GM23338 (cell line): ENCODE results near the gene PRPF19. TPM values are rescaled to one million over a fixed set of nuclear protein-coding genes. Genes with fewer than 3 reads are reported as not detected.

ENCODE experiments used
- ATAC-seq: fragments of 200-7000 bp; cut with Tn5 transposase; 3 replicates; pipeline ENCODE4 v1.9.1; 2020
- DNase-seq: peaks from one replicate; pipeline ENCODE4 v3.0.0-alpha.2; 2015; ENCODE audit warnings: low spot score
- H2AFZ ChIP-seq: fragments of 200-600 bp; sonication (generic); 2 replicates; pipeline ENCODE4 v1.8.0; 2016; ENCODE audit warnings: antibody characterized with exemption, mild to moderate bottlenecking, moderate library complexity
- H3F3A ChIP-seq: fragments of 200-600 bp; sonication (generic); replicated peaks from 2 replicates; pipeline ENCODE4 v1.8.0; 2017; ENCODE audit warnings: antibody characterized with exemption, mixed run types, low read depth
- H3K27ac ChIP-seq: fragments of 200-600 bp; sonication (generic); 2 replicates; pipeline ENCODE4 v1.6.1; 2016; ENCODE audit warnings: low read depth
- H3K27me3 ChIP-seq: fragments of 200-600 bp; sonication (generic); 2 replicates; pipeline ENCODE4 v1.8.0; 2016; ENCODE audit warnings: mild to moderate bottlenecking, mixed run types, moderate library complexity; ENCODE audit not compliant: insufficient read depth
- H3K36me3 ChIP-seq: fragments of 200-600 bp; sonication (generic); 2 replicates; pipeline ENCODE4 v1.8.0; 2016; ENCODE audit warnings: mild to moderate bottlenecking; ENCODE audit not compliant: insufficient read depth
- H3K4me1 ChIP-seq: fragments of 200-600 bp; sonication (generic); 2 replicates; pipeline ENCODE4 v1.8.0; 2016; ENCODE audit warnings: mild to moderate bottlenecking, moderate library complexity; ENCODE audit not compliant: insufficient read depth
- H3K4me2 ChIP-seq: fragments of 200-600 bp; sonication (generic); 2 replicates; pipeline ENCODE4 v1.7.1; 2017; ENCODE audit warnings: mixed run types
- H3K4me3 ChIP-seq: fragments of 200-600 bp; sonication (generic); 2 replicates; pipeline ENCODE4 v1.6.1; 2016; ENCODE audit warnings: mixed run types
- H3K79me2 ChIP-seq: fragments of 200-600 bp; sonication (generic); replicated peaks from 2 replicates; pipeline ENCODE4 v1.8.0; 2017; ENCODE audit warnings: mild to moderate bottlenecking; ENCODE audit not compliant: insufficient read depth
- H3K9me2 ChIP-seq: fragments of 200-600 bp; sonication (generic); 2 replicates; pipeline ENCODE4 v1.8.0; 2017; ENCODE audit not compliant: insufficient read depth
- H4K20me1 ChIP-seq: fragments of 200-600 bp; sonication (generic); replicated peaks from 2 replicates; pipeline ENCODE4 v1.8.0; 2017; ENCODE audit warnings: mild to moderate bottlenecking; ENCODE audit not compliant: insufficient read depth
- H3K27ac Mint-ChIP-seq: 2 replicates; pipeline ENCODE4 v1.8.0; 2020; ENCODE audit warnings: inconsistent platforms, mild to moderate bottlenecking, moderate library complexity, mixed read lengths
- H3K27me3 Mint-ChIP-seq: 3 replicates; pipeline ENCODE4 v1.8.0; 2022; ENCODE audit warnings: low read depth, mild to moderate bottlenecking, moderate library complexity, mixed read lengths, inconsistent platforms; ENCODE audit not compliant: insufficient read depth, poor library complexity
- H3K36me3 Mint-ChIP-seq: 3 replicates; pipeline ENCODE4 v1.8.0; 2021; ENCODE audit warnings: low read depth, mild to moderate bottlenecking, inconsistent platforms, moderate library complexity, mixed read lengths
- H3K4me1 Mint-ChIP-seq: 3 replicates; pipeline ENCODE4 v1.8.0; 2020; ENCODE audit warnings: mild to moderate bottlenecking, inconsistent platforms, mixed read lengths
- H3K4me3 Mint-ChIP-seq: 3 replicates; pipeline ENCODE4 v1.8.0; 2021; ENCODE audit warnings: moderate library complexity, mild to moderate bottlenecking, inconsistent platforms, mixed read lengths
- H3K9me3 Mint-ChIP-seq: 3 replicates; pipeline ENCODE4 v1.8.0; 2020; ENCODE audit warnings: moderate library complexity, mild to moderate bottlenecking, inconsistent platforms, mixed read lengths
- CTCF ChIP-seq, 2 experiments: fragments of 200-600 bp in 1 of 2; sonication (generic) in 1 of 2; conservative IDR thresholded peaks; 2 replicates each; pipeline versions ENCODE4 v1.5.1 to v1.6.1; 2016 to 2017; ENCODE audit warnings: antibody characterized with exemption in 2 of 2, low read depth in 2 of 2, mild to moderate bottlenecking in 2 of 2, moderate library complexity in 1 of 2
- ETS1 ChIP-seq: IDR thresholded peaks from 2 replicates; pipeline ENCODE4 v1.6.1; 2016; ENCODE audit warnings: antibody characterized with exemption
- EZH2 ChIP-seq: fragments of 200-600 bp; sonication (generic); IDR thresholded peaks from one replicate; pipeline ENCODE4 v1.8.0; 2017; ENCODE audit warnings: antibody characterized with exemption, mild to moderate bottlenecking, low read depth; ENCODE audit not compliant: unreplicated experiment
- EZH2phosphoT487 ChIP-seq: fragments of 200-600 bp; sonication (generic); IDR thresholded peaks from one replicate; pipeline ENCODE4 v1.8.1; 2018; ENCODE audit warnings: antibody characterized with exemption; ENCODE audit not compliant: unreplicated experiment
- JUNB ChIP-seq: IDR thresholded peaks from one replicate; pipeline ENCODE4 v1.6.1; 2016; ENCODE audit warnings: antibody characterized with exemption; ENCODE audit not compliant: unreplicated experiment
- NANOG ChIP-seq: IDR thresholded peaks from 2 replicates; pipeline ENCODE4 v1.6.1; 2016; ENCODE audit warnings: antibody characterized with exemption, borderline replicate concordance
- POLR2AphosphoS5 ChIP-seq: IDR thresholded peaks from 2 replicates; pipeline ENCODE4 v1.6.1; 2016; ENCODE audit warnings: antibody characterized with exemption, low read depth
- STAT1 ChIP-seq: IDR thresholded peaks from one replicate; pipeline ENCODE4 v1.6.1; 2016; ENCODE audit warnings: antibody characterized with exemption; ENCODE audit not compliant: unreplicated experiment
- ZNF114 ChIP-seq: fragments of 250-450 bp; sonication (Bioruptor Pico); IDR thresholded peaks from 2 replicates; pipeline ENCODE4 v1.5.0; 2020; ENCODE audit warnings: mild to moderate bottlenecking, moderate library complexity
- ZNF331 ChIP-seq: fragments of 250-450 bp; sonication (Bioruptor Pico); IDR thresholded peaks from 2 replicates; pipeline ENCODE4 v1.5.0; 2020; ENCODE audit warnings: low read depth, mild to moderate bottlenecking, moderate library complexity
- ZNF462 ChIP-seq: fragments of 250-450 bp; sonication (Bioruptor Pico); IDR thresholded peaks from 2 replicates; pipeline ENCODE4 v1.5.0; 2020; ENCODE audit warnings: mild to moderate bottlenecking, moderate library complexity
- polyA plus RNA-seq: library from polyadenylated mRNA; unstranded; fragments of >200 nt; fragmentation: Nextera tagmentation; extraction: Ambion mirVana; gene quantifications from 2 replicates; pipeline ENCODE4 v1.2.1, GENCODE V29; 2016
- total RNA-seq: library from RNA; depleted of rRNA; stranded (reverse); fragments of >200 nt; shearing (Covaris generic); gene quantifications from 2 replicates; pipeline ENCODE4 v1.2.3, GENCODE V29; 2014
- TF ChIP-seq, protein P1 (sequence below): IDR thresholded peaks from one replicate; pipeline ENCODE4 v1.6.1; 2018; ENCODE audit warnings: antibody characterized with exemption; ENCODE audit not compliant: unreplicated experiment

The PRPF19 gene
- total and polyA plus RNA-seq, 2 experiments from 2014 or later: 153 to 161 TPM

GRCh38 chr11:60868682-60869450, 37.5 kb downstream of the PRPF19 start:
- no peaks in the 10 kb centered on the region for H3F3A ChIP-seq
- no peak overlapping the region for H3K27ac Mint-ChIP-seq
- H3K79me2 ChIP-seq: no peaks in the 10 kb centered on the region
- H3K4me2 ChIP-seq: no peak overlapping the region
- H3K9me3 Mint-ChIP-seq: no peaks in the 10 kb centered on the region; the same call in 2 of the 3 replicates
- H3K4me1 ChIP-seq: no peaks in the 10 kb centered on the region
- peaks cover 4% of the 10 kb centered on the region for H3K27me3 Mint-ChIP-seq
- H3K4me1 Mint-ChIP-seq: peaks cover 6% of the 10 kb centered on the region; the same call in 2 of the 3 replicates
- no peak overlapping the region for H3K4me3 Mint-ChIP-seq
- no peaks in the 10 kb centered on the region for H3K9me2 ChIP-seq
- H2AFZ ChIP-seq: no peak overlapping the region
- H3K4me3 ChIP-seq: no peak overlapping the region
- no peaks in the 10 kb centered on the region for H3K36me3 ChIP-seq
- no peaks in the 10 kb centered on the region for H4K20me1 ChIP-seq
- no peaks in the 10 kb centered on the region for H3K27me3 ChIP-seq
- H3K27ac ChIP-seq: no peak overlapping the region
- no peak for DNase-seq
- no peak for TF ChIP-seq EZH2phosphoT487
- no peak for TF ChIP-seq CTCF (conservative IDR thresholded peaks at IDR 0.05; ENCODE audit: low read depth in 2 of 2)
- no peak for TF ChIP-seq ZNF114 (CRISPR knock-in tag)
- TF ChIP-seq POLR2AphosphoS5: no peak
- TF ChIP-seq, protein P1, sequence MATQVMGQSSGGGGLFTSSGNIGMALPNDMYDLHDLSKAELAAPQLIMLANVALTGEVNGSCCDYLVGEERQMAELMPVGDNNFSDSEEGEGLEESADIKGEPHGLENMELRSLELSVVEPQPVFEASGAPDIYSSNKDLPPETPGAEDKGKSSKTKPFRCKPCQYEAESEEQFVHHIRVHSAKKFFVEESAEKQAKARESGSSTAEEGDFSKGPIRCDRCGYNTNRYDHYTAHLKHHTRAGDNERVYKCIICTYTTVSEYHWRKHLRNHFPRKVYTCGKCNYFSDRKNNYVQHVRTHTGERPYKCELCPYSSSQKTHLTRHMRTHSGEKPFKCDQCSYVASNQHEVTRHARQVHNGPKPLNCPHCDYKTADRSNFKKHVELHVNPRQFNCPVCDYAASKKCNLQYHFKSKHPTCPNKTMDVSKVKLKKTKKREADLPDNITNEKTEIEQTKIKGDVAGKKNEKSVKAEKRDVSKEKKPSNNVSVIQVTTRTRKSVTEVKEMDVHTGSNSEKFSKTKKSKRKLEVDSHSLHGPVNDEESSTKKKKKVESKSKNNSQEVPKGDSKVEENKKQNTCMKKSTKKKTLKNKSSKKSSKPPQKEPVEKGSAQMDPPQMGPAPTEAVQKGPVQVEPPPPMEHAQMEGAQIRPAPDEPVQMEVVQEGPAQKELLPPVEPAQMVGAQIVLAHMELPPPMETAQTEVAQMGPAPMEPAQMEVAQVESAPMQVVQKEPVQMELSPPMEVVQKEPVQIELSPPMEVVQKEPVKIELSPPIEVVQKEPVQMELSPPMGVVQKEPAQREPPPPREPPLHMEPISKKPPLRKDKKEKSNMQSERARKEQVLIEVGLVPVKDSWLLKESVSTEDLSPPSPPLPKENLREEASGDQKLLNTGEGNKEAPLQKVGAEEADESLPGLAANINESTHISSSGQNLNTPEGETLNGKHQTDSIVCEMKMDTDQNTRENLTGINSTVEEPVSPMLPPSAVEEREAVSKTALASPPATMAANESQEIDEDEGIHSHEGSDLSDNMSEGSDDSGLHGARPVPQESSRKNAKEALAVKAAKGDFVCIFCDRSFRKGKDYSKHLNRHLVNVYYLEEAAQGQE: no peak
- no peak for TF ChIP-seq JUNB
- TF ChIP-seq ZNF331: no peak
- no peak for TF ChIP-seq NANOG
- no peak for TF ChIP-seq STAT1
- TF ChIP-seq EZH2: no peak
- TF ChIP-seq ZNF462 (CRISPR knock-in tag): no peak
- TF ChIP-seq ETS1: no peak
- no peaks in the 10 kb centered on the region for H3K36me3 Mint-ChIP-seq
- ATAC-seq: no peak
